NCI-H146 treated with DMSO at 0.1 percent for 48 hours (cell line): Measurements from ENCODE around the gene HORMAD2.
"Not testable (repeated sequence)": the region's sequence is repeated elsewhere in the genome, so short reads cannot be mapped to it uniquely, and the experiment has no call there.

Source experiments
- DNase-seq: peaks from one replicate; lab custom pipeline; 2025; ENCODE audit not compliant: unreplicated experiment; lab: John Stamatoyannopoulos, UW

HORMAD2 gene

DNA sequence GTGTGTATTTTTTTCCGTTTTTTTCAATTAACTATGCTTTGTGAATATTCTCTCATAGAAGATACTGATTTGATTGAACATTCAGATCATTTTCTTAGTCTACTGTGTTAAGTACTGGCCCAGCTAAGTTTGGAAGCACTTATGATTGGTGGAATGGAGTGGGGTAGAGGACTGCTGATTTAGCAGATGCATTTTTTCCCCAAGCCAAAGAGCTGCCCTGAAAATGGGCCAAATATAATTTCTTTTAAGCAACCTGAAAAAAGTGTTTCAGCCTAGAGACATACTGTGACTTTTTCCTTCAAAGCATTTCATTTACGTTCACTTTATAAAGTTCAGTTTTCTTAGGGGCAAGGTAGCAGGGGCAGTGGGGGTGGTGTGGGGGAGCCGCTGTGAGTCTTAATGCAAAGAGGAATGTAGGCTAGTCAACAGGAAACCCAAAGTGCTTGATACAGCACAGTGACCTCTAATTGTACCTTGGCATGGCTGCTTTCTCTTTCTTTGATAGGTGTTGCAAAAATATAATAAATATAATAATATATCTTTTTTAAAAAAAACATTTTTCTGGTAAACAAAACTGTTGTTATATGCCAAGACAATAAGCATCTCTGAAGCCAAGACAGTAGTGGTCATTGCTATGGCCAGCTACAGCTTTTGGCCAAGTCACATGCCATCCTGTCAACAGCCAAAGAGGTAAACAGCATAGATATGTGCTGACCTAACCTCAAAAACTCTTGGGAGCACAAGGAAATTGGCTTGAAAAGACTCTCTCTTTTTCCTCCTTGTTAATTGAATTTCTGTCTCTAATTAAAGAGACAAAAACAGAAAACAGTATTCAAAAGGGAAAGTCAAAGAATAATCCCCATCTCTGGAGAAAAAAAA lies 107.5 kb downstream of the HORMAD2 start:
- DNase-seq = no peak

DNA sequence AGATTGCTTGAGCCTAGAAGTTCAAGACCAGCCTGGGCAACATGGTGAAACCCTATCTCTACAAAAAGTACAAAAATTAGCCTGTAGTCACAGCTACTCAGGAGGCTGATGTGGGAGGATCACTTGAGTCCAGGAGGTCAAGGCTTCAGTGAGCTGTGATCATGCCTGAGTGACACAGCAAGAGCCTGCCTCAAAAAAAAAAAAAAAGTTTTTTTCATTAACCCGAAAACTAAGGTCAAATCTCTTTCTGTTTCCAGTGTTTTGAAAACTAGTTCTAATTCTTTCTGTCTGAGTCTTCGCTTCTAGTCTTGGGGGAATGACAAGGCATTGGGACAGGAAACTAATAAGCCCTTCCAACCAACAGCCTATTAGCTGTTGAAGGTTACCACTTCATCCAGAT lies 108.6 kb downstream of the HORMAD2 start:
- DNase-seq = no peak

DNA sequence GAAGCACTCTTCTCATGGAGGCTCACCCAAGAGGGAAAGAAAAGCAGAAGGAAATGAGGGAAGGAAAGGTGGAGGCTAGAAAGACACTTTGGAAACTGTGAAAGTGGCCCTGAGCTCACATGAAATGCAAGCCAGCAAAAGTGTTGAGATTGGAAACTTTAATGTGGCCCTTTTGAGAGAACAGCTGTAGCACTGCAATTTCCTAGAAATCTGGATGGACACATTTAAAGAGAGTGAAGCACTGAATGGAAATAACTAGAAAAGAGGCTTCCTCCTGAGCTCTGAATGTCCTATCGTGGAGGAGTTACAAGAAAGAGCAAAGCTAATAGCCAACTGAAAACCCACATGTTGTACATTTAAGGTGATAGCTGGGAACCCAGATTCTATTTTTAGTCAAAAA lies 110.3 kb downstream of the HORMAD2 start:
- DNase-seq = no peak

DNA sequence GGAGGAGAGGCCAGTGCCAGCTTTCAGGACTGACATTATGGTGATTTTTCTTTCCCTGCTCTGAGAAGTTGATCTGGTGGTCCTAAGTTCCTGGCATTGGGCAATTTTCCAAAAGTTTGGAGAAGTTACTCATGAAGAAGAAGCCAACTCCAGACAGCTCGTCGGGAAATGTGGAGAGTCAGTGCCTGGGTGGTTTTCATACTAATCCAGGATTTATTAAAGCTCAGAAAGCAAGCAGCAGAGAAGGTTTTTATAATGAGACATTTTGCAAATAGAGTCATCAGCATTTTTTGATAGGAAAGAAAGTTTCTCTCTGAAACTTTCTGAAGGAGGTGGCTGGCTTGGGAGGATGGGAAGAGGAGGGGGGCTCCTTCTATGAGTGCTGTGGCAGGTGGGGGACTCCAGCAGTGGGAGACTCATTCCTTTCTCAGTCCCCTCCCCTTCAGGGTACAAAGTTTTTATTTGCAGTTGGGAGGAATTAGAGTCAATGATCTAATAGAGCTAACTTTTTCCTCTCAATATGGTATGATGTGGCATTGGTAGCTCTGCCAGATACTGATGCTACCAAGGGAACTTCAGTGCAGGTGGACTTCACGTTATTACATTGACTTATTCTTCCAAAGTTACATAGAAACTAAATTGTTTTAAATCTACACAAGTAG lies 110.9 kb downstream of the HORMAD2 start:
- DNase-seq = no peak

DNA sequence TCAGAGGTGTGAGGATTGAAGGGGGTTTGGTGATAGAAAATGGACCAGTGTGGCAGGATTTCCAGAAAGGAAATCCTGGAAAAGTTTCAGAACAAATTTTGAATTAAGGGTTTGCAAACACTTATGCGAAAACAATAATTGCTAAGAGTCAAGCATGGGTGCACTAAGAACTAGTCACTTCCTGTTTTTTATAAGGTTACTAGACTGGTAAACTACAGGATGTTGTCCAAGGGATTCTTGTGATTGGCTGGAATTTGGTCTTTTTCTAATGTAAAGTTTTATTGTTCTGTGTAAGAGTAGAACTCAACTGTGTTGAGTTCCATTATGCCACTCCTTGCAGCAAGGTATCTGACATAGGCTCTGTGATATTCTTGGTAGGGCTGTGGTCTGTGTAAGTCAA lies 112.2 kb downstream of the HORMAD2 start:
- no peak for DNase-seq

DNA sequence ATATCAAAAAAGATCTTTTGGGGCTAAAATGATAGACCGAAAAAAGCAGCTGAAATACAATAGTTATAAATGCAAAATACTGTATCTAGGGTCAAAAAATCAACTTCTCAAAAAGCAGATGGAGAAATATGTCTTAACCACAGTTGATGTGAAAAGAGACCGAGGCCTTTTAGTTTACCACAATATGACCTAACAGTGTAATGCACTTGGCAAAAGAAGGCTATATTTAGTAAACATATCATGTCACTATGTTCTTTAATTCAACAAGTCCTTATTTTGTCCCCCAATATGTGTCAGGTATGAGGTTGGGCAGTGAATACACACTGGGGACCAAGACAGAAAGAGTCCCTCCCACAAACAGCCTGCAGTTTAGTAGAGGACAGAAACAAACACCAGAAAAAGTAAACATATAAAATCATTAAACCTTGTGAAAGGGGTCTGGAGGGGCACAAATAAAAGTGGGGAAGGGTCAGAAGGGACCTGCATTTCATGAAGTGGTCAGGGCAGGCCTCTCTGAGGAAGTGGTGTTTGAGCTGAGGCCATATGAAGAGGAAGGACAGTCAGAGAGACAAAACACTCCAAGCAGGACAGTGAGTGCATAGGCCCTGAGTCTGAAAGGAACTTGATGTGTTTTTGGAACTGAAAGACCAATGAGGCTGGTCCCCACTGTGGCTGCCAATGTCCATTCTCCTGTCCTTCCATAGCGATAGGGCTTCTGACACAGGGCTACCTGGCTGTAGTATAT lies 112.9 kb downstream of the HORMAD2 start:
- no peak for DNase-seq

DNA sequence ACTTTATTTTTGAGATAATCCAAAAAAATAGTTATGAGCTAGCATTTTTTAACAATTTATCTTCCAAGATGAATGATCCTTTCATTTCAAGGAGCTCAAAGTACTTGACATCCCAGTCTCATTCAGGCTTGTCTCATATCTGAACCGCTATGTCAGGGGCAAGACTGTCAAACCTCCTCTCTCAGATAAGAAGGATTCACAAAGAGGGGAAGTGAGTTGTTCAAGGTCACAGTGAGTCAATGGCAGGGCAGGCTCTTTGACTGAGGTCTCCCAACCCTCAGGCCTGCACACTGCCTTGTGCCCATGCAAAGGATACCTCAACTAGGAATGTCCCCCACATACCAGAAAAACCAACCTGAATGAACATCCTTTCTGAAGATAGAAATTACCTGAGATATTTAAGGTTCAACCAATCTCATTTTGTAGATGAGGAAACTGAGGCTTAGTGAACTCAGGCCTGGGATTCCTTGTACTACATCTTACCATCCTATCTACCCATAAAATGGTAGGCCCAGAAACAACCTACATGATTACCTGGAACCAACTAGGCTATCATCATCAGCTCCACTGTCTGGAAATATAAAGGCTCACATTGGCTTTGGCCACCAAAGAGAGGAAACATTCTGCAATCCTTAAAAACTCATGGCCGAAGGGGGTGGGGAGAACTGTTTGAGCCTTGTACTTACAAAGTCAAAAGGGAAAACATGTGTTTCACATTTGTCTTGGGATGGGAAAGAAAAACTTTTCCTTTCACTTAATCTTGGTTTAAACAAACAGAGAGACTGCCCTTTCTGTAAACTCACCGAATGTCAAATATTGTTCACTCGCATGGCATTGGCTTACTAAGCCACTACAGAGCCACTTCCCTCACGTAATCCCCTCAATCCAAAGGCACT lies 115.2 kb downstream of the HORMAD2 start:
- no peak for DNase-seq

DNA sequence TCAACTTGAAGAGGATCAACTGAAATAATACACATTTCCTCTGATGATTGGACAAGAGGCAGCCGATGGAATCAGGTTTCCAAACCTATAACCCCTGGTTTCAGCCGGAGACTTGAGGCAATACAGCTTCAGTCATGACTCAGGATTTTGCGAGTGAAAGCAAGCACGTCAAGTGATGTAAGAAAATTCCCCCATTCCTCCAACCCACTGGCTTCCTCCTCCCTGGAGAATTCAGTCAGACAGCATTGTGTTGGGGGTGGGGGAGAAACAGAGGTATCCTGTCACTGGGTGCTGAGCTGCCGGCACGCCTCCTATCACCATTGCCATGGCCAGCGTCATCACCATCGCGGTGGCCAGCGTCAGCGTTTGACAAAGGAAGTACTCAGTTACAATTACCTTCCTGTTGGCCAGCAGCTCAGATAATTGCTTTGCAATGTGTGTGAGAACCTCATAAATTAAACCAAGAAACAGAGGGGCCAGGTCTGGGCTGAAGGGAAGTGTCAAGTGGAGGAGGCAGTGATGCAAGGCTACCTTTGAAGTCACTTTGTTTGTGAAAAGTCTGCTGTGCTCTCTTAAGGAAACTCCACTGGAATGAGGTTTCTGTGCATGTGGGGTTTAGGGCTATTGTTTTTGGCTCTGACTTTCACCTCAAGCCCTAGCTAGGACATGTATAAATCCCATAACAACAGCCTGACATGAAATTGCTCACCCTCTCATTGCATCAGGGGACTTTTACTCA lies 116.0 kb downstream of the HORMAD2 start:
- DNase-seq = peak; percentile 18

DNA sequence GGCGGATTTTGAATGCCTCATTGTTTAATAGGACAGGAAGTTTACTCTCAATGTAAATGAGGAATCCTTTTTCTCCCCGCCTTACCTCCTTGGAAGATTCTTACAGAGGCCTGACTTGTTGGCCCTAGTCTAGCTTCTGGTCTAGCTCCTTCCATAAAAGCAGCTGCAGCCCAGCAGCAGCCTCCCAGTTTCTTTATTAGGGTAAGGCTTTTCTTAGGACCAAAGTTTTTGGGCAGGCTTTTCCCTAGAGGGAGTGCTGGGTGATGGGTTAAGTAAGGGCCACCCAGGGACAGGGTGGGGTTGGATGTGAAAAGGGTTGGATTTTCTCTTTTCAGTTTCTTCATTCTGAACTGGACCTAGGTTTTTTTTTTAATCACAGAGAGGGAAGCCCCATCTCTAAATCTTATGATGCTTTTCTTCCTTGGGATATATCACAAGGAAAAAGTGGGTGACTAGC lies 116.6 kb downstream of the HORMAD2 start:
- no peak for DNase-seq

DNA sequence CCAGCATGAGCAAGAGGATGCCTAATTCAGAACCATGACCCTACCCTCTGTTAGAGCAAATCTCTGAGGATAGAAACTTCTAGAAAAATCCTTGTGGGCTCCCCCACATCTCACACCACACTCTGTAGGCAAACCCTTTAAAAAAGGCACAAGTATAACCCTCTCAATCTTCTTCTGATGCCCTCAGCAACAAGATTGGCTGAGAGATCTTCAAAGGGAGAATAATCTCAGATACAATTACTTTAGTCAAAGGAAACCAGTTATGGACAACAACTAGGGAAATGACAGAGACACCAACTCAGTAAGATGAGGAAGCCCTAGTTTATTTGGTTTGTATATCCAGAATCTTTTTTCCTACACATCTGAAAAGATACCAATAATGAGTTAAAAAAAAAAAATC lies 117.1 kb downstream of the HORMAD2 start:
- DNase-seq = no peak

DNA sequence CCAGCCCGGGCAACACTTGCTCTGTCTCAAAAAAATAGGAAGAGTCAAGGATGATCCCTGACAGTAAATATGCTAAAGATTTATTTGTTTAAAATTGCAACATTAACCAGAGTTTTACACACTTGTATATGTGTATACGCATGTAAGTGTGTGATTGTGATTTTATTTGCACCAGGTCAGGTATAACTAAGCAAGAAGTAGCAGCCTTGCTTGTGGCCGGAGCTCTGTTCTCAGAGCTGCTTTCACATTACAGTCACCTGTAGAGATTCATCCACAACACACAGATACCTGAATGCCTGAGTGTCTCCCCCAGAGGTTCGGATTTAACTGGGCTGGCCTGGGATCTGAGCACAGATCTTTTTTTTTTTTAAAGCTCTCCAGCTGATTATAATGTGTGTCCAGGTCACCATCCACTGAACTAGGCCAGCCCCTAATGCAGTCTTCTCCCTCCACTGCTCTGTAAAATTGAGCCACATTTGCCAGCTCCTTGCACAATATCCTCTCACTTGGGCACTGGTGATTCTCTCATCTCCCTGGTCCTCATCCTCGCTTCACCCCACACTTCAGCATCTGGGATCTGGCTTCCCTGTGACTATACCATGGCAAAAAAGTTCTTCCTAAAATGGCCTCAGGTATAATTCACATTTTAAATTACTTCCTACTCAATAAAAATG lies 118.0 kb downstream of the HORMAD2 start:
- no peak for DNase-seq

DNA sequence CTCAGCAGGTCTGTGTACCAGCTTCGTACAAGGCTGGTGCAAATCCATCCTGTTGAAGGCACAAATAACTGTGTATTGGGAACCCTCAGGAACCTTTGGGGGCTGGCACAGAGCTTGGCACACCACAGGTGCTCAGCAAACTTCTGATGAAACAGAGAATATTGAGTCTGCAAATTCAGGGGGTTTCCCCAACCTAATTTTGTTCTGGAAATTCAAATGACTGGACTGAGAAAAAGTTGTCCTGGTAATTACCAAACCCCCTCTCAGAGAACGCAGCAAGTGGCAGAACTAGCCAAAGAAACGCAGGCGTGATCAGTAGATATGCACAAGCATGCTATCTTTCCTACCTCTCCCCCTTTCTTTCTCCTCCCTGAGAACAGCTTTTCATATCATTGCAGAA lies 118.7 kb downstream of the HORMAD2 start:
- no peak for DNase-seq

DNA sequence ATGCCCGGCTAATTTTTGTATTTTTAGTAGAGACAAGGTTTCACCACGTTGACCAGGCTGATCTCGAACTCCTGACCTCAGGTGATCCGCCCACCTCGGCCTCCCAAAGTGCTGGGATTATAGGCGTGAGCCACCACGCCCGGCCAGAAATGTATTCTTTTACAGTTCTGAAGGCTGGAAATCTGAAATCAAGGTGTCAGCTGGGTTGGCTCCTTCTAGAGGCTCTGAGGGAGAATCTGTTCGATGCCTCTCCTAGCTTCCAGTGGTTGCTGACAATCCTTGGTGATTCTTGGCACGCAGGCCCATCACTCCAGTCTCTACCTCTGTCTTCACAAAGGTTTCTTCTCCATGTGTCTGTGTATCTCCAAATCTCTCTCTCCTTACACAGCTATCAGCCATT lies 120.6 kb downstream of the HORMAD2 start:
- DNase-seq = not testable (repeated sequence)

DNA sequence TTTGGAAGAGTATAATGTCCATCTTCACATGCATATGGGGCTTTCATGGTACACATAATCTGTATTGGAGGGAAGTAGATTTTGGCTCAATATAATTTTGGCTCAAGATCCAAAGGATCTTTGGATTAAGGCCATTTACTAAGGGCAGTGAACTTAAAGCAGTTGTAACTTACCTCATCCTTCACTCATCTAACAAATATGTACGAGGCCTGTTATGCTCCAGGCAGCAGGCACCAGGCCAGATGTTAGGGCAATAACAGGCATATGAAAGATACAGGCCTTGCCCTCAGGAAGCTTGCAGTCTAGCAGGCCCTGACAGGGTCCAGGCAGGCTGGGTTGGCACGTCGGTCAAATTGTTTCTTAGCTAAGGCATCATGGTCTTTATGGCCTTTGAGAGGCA lies 121.7 kb downstream of the HORMAD2 start:
- DNase-seq = no peak

DNA sequence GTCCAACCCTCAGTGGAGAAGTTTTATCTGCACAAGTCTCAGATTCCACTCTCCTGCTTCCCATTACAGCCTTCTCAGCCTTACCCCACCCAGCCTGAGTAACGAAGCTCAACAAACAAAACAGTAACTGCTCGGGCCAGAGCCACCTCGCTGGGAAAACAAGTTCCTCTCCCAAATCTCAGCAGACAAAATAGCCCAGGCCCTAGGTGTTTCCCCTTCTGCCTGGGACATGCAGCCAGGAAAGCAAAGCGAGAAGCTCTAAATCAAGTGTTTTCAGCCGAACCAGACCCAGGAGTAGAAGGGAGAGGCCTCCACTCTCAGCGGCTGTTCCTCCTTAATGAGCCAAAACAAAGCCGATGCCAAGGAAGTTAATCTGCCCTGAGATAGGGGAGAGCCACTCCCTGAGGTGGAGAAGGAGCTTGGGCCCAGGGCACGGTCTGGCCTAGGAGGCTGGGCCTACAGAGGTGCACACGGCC lies 122.3 kb downstream of the HORMAD2 start:
- DNase-seq = no peak

DNA sequence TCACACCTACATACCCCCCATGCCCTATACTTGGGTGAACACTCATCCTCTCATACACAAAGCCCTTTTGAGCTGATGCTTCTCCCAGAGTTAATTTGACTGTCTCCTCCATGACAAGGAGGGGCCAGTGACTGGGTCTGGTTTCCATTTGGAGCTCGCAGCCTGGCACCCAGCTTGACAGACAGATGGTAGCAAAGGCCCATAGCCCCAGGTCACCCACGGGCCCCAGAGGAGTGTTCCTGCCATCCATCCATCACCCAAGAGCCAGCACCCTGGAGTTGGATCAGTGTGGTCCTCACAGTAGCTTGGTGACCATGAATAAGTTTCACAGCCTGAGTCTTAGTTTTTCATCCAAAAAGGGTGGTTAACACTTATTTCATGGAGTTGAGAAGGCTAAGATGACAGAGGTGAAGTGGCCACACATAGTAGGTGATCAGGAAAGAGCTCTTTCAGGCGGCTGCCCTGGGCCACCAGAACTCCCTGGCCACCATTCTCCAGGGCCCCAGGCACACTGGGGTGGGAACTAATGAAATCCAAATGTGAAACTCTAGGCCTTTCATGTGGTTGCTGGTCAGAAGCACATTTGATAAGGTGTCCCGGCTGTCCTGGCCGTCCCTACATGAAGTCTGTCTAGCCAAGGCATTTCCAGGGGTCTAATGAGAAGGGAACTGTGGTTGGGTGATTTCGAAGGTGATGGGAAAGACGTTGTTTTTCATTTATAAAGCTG lies 123.9 kb downstream of the HORMAD2 start:
- DNase-seq = no peak

DNA sequence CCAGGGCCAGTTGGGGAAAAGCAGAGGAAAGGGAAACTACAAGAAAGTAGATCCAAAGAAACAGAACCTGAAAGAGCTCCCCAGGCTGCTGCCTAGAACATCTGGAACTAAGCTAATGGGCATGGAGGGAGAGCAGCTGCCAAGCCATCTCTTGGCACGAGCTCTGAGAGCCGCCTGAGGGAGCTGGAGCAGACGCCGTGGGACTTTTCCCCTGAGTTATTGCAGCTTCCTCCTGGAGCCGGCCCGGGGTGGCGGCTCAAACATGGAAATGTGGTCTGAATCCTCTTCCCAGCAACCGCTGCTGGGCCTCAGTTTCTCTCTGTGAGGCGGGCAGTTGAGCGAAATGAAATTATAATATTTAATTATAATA lies 124.5 kb downstream of the HORMAD2 start:
- no peak for DNase-seq

DNA sequence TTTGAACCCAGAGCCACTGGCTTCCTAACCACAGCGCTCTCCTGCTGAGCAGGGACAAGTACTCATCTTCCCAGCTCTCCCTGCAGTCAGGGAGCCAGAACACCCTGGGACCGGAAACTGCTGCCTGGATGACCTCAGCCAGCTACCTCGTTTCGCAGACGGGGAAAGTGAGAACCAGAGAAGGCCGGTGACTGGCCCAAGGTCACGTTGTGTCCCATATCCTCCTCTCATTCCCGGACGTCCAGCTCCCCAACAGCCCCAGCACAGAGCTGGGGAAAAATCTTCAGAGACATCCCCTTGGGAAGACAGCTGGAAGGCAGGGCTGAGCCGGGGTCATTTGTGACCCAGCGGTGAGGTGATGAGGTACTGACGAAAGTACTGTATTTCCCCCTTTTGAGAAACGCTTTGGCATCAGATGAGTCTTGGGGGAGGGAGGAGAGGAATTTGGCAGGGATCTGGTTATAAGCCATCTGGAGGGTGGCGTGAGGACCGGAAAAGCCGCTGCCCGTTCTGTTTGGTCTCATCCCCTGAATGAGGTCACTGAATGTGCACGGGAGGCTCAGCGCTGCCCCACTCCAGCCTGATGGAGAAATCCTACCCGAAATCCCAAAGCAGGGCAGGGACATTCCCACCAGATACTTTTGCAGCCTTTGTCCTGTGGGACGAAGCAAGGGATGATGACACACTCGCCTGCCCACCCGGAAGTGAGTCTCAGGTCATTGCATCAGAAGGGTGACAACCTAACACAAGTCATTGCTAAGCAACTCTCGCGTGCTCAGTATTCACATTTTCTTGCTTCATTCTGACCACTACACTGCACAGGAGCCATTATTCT lies 125.2 kb downstream of the HORMAD2 start:
- no peak for DNase-seq
